Ramos (cell line): ENCODE results near the gene GRID1.
"Not testable (repeated sequence)": the region's sequence is repeated elsewhere in the genome, so short reads cannot be mapped to it uniquely, and the experiment has no call there.

ENCODE experiments used
- in situ Hi-C: fragments of 300-500 bp; cut with MboI; formaldehyde crosslinking; loops from one replicate; pipeline ENCODE4 v1.14.3; 2022; ENCODE audit warnings: low sequenced_read_pairs; ENCODE audit not compliant: unreplicated experiment

Gene GRID1

DNA sequence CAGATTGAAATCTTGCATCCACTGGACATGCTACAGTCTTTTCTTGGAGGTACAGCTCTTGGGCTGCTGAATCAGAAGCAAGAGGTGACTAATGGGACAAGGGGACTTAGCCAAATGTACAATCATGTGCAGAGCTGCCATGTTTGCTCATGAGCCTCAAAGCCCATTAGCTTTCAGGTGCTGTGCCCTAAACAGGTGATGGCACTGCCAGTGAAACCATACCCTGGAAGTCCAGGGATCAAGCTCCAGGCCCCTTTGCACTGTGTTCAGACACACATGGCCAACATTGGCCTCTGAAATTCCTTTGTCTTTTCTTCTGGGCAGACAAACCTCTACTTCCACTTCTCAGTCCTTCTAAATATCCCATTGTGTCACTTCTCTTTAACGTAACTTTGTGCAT is 328.2 kb downstream of the GRID1 start:
- in situ Hi-C loops, result no loop called here

DNA sequence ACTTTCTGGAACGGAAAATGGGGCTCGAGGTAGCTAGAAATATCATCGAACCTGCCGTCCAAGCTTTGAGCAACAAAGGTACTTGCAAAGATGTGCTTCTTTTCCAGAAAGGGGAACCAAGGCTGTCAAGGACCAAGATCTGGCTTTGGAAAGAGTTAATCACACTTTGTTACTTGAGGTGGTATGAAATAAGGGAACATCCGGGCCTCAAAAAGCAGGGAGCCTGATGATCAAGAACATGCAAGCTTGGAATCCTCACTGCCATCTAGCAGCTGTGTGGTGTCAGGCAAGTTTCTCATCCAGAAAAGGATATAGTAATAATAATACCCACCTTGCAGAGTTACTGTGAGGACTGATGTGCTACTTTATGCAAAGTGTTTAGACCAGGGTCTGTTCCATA is 329.5 kb downstream of the GRID1 start:
- in situ Hi-C loops, result no loop called here

DNA sequence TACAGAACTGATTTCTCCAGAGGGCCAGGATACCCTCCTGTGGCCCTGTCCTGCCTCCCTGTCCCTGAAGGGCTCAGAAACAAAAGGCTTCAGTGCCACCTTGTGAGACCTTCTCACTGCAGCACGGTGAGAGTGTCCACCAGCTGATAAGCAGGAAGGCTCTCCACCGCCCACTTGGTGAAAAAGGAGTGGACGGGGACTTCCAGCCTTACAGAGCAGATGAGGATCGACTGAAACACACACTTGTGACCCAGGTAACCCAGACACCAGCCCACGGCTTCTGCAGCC is 330.1 kb downstream of the GRID1 start:
- in situ Hi-C loops, result no loop called here

DNA sequence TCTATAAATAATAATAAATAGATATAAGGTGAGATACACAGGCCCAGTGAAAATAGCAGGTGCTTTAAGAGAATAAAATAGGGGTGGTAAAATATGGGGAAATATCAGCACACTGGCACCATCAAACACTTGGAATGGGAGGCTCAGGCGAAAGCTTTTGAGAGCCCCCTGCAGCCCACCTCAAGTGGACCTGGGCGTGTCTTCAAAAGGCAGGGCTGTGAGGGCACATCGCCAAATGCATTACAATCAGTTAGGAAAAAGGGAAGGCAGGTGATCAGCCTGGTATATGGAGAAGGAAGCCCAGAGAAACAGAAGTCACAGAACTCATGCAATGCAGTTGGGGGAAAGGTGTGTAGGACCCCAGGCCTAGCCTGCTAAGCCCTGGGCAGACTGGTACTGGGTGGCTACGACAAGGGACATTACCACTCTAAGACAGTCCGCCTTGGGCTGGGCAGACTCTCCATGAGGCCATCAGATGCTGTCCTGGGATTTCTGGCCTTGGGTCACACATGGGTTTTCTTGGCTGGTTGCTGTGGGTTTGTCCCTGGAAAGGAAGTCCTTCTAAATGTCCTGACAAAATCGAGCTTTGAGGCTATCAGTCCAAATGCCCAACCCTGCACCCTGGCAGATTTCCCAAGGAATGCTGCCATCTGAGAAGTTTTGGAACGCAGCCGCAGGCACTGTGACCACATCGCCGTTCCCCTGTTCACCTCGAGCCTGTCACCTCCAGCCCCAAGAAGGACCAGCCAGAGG is 330.6 kb downstream of the GRID1 start:
- in situ Hi-C loops, result no loop called here

DNA sequence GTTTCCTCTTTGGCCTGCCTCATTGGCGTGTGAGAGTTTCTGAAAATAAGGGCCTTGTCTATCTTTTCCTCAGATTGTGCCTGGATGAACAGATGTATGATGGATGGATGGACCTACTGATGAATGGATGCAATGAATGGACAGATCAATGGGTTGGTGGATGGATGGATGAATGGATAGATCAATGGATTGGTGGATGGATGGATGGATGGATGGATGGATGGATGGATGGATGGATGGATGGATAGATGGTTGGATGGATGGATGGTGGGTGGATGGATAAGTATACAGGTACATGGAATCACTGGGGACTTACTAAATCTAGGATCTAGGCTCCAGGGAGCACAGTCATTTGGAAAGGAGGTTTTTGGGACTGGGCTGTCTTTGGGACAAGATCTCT is 331.9 kb downstream of the GRID1 start:
- in situ Hi-C loops, result no loop called here

DNA sequence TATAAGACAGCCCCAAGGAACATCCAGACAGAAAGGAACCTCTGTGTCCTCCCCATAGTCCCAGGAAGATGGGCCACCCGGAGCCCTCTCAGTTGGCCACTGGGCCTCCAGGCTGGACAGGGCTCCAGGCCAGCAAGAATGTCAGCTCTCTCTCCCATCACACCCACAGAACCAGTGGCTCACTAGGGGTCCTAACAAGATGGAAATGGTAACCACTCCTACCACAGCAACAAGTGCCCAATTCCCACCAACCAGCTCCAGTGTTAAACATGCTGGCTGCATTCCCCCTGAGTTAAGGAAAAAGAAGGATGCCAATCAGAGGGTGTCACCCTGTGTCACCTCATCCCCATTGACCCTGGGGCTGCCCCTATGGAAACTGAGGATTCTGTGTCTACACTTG is 333.0 kb downstream of the GRID1 start:
- in situ Hi-C loops, result no loop called here

DNA sequence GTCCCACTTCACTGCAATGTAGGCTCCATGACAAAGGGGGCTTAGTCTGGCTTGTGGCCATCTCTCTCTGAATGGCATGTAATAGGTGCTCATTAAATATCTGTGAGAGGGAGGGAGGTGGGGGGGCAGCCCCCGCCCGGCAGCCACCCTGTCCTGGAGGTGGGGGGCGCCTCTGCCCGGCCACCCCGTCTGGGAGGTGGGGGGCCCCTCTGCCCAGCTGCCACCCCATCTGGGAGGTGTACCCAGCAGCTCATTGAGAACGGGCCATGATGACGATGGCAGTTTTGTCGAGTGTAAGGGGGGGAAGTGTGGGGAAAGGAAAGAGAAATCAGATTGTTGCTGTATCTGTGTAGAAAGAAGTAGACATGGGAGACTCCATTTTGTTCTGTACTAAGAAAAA is 334.5 kb downstream of the GRID1 start:
- in situ Hi-C loops, result not testable (repeated sequence)

DNA sequence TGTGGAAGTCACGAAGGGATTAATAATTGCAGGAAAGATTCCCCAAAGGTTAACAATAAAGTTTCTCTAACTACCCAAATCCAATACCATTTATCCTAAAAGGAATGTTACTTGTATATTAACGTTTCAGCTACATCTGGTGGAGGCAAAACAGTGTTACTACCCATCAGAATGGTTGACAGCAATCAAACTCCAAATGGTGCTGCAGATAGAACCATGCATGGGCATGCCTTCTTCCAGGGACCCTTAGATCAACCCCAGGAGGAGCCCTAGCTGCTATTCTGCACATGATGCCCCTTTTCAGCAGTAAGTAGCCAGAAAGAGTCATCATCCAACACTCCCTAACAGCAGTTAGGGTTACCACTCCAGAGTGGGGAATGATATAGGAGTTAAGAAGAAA is 336.3 kb downstream of the GRID1 start:
- in situ Hi-C loops, result no loop called here

DNA sequence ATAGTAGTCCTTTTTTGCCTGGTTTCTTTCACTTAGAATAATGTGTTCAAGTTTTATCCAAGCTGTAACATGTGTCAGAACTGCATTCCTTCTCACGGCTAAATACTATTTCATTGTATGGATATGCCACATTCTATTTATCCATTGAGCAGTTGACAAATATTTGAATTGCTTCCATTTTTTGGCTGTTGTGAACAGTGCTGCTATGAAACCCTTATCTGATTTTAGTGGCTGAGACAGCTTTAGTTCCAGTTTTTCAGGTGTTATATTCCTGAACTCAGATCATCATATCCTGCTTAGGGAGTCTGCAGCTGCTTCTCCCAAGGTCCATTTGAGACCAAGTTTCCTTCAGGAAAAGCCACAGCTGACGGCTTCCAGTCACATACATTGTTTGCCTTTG is 339.2 kb downstream of the GRID1 start:
- in situ Hi-C loops, result no loop called here

DNA sequence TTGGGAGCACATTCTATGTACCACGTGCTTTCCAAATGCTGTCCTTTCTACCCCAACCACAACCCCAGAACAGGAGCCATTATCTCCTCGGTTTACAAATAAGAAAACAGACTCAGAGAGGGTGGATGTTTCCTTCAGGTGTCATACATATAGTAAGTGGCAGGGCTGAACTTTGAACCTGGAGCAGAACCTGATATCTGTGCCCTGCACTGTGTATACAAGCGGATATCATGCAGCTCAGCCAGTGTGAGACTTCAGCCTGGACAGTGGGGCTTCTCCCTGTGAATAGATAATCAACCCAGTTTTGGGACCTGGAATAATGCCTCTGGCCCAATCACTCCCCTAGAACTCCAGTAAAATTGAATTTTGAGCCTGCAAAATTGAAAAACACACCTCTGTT is 341.1 kb downstream of the GRID1 start:
- in situ Hi-C loops, result no loop called here

DNA sequence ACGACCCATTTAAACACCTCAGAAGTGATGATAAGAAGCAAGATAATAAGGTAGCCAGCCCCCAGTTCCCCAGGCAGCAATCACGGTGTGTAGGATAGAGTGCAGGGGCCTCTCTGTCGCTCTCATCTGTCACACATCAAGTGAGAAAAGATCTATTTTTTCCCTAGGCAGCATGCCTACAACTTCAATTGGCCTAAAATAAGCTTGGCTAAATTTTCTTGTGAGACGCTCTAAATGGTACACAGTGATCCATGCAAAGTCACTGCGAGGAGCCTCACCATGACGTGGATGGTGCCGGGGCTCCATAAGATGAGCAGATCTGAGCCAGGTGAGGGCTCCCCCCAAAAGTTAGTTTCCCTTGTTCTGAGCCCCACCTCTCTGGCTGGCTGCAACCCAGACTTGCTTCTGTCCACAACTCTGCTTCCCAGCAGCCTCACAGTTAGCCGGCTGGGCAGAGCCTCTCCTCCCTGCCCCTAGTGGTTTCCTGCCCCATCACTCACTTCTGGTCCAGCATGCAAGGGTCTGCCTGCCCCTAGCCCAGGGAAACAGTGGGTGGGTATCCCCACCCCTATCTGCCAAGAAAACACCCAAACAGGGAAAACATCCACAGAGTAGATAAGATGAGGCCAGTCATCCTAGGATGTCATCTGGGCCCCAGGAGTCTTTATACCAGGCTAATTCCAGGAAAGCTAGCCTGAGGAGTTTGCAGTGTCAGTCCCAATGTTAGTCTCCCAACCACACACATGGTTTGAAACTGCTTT is 342.1 kb downstream of the GRID1 start:
- in situ Hi-C loops, result no loop called here

DNA sequence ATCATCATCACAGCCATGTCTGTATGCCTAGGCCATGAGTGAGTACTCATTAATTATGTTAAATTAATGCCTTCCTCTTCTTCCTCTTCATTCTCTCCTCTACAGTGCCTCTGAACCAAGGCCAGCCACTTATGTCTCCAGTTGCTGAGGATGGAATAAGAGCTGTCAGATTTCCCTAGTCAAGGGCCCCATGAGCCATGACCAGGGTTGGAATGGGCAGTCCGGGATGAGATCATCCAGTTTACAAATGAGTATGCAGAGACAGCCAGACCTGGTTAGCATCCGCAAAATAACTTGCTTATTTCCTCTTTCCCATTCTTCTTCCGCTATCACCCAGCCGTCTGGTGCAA is 342.7 kb downstream of the GRID1 start:
- in situ Hi-C loops, result no loop called here

DNA sequence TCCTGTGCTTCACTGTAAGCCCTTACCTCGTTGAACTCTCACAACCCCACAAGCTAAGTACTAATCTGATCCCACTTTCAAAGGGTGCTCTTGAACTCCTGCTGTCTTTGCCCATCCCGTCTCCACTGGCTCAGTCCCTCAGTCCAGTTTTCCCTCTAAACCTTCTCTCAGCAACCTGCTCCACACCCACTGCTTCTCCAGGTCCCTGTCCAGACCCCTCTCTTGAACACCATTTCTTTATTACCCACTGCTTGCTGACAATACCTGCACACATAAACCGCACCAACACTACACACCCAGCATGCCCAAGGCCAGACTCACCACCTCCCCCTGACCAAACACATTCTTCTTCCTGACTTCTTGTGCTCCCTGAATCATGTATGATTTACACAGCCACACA is 343.3 kb downstream of the GRID1 start:
- in situ Hi-C loops, result no loop called here

DNA sequence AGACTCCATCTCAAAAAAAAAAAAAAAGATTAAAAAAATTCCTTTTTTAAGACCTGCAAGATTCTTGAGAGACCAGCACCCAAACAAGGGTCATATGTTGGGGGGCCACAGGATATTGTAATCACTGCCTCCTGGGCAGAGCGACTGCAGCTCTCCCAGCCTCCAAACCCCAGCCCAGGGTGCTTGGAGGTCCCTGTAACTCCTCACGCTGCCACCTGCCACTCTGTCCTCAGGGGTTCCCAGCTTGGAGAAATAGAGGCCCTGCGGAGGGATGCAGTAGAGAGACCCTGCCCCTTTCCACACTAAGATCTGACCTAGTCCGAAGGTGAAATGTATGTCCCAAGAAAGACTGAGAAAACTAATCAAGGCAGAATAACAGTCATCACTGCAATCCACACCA is 343.7 kb downstream of the GRID1 start:
- in situ Hi-C loops, result no loop called here

DNA sequence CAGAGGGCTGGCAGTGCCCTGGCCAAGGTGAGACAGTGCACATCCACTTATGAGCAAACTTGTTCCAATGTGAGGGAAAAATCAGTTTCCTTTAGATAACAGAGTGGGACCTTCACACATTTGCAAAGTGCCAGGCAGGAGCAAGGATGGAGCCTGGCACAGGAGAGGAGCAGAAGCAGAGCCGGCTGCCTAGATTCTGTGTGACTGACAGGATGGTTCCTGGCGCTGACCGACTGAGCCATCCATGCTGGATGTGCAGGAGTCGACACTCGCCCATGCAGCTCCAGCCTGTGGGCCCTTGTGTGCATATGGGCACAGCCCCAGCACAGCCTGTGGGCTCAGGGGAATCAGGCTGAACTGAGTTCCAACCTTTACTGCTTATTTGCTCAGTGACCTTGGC is 346.5 kb downstream of the GRID1 start:
- in situ Hi-C loops, result no loop called here

DNA sequence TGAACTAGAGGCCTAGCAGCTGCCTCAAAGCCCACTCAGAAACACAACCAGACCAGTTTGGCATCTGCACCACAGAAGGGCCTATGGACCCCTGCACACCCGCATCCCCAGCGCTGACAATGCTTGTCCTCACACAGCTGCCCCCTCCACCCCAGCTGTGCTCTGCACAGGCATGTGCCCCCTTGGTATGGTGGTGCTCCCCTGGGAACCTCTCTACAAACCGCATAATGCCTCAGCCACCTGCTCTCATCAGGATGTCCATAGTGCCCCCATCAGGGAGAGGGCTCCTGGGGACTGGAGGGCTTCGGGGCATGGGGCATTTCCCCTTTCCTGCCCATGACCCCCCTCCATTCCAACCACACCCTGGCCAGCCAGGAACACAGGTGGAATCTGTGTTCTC is 347.5 kb downstream of the GRID1 start:
- in situ Hi-C loops, result no loop called here

DNA sequence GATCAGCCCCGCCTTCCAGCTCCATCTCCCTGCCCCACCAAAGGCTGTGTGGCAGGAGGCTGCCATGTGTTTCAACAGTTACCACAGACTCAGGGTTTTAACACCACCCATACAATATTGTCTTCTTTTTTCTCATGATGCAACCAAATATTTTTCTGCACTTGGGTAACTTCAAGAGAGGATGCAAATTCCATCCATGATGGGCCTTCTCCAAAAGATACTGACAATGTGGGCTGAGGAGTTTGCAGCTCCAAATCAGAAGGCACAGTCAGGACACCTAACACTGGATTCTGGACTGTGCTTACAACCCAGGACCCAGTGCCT is 347.9 kb downstream of the GRID1 start:
- in situ Hi-C loops, result no loop called here

DNA sequence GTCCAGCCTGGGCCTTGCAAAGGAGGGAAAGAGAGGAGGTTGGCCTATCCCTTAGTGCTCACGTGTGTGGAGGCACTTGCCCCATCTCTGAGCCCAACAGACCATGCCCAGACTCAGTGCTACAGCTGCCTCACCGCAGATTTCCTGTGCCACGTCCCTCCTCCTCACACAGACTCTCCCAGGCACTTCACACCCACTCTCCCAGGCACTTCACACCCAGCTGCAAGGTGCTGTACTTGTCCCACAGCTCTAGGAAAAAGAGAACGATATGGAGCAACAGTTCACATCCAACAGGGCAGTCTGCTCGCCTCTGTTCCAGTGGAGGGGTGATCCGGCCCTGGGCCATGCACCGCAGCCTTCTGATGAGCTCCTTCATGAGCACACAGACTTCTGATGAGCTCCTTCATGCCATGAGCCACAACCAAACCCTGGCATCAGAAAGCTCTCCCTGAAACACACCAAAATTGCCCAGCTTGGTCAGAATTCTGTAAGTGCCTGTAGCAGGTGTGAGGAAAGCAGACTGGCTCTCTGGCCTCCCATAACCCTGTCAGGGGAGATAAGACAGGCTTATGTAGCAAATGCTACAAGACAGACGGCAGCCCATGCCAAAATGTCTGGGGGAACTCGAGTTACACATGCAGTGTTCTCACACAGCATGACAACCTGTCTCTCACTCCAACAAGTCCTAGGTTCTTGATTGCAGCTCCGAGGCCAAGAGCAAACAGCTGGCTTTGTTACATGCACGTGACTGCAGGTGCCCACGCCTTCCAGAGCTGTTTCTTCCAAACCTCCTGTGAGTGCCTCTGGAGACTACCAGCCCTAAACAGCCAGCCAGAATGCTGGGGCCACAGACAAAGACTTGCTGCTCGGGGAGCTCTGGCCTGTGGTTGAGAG is 348.5 kb downstream of the GRID1 start:
- in situ Hi-C loops, result no loop called here

DNA sequence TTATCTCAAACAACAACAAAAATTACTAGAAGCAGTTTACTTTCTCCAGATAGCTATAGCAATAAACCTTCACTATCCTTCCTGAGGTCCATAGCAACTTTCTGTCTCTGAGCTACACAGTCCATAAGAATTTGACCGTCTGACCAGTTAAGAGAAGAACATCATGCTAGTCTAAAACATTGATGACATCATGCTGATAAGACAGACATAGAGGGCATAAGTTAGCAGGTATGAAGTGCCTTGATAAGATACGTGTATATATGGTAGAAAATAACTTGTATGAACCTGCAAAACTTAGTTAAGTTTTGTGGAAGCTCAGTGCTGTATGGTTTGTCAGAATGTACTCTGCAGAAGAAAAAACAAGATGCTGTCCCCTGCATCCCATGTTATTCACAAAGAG is 353.0 kb downstream of the GRID1 start:
- in situ Hi-C loops, result no loop called here

DNA sequence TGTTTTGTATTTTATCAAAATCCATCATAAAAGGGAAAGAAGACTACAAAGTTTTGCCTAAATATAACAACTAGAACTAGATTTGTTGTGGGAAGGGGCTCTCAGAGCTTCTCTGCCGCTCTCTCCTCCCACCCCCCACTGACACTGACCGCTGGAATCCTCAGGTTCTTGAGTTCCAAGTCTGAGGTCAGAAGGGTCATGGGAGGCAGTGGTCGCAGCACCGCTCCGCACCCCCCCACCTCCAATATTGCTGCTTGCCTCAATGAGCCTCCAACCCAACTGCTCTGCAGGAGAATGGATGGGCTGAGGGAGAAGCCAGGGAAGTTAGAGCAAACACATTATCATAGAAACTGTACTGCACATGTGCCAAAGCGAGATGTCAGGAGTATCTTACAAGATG is 359.4 kb downstream of the GRID1 start:
- in situ Hi-C loops, result no loop called here

DNA sequence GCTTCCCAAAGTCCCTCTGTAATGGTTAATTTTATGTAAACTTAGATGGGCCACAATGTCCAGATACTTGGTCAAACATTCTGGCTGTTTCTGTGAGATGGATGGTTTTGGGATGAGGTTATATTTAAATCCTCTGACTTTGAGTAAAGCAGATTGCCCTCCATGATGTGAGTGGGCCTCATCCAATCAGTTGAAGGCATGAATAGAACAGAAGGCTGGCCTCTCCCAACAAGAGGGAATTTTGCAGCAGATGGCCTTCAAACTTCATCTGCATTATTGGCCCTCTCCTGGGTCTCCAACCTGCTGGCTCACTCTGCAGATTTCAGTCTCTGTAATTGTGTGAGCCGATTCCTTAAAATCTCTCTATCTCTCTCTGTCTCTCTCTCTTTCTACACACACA is 362.3 kb downstream of the GRID1 start:
- in situ Hi-C loops, result no loop called here
